Pancreas (tissue), 10 donors: ENCODE measurements around the gene ADAM23. TPM values are rescaled to one million over a fixed set of nuclear protein-coding genes. Genes with fewer than 3 reads are reported as not detected.

Source experiments
- ATAC-seq, 4 donors: fragments of 200-7000 bp; cut with Tn5 transposase; one replicate each; pipeline versions ENCODE4 v1.8.0 to v1.9.1; 2020; ENCODE audit warnings: mild to moderate bottlenecking in 4 of 4, moderate library complexity in 4 of 4
- DNase-seq, 6 donors: peaks; one replicate each; pipeline ENCODE4 v3.0.0-alpha.2; 2020
- FAIRE-seq: peaks from 2 replicates; lab custom pipeline; 2012; peaks lifted over from hg19 to GRCh38; lab: Jason Lieb, UNC
- H3K27ac ChIP-seq, 4 donors: fragments of 200-600 bp; sonication (generic); 1 replicate in 3 of 4; 2 replicates in 1 of 4; pipeline versions ENCODE4 v1.5.0 to v1.8.0; 2020
- H3K27me3 ChIP-seq, 4 donors: fragments of 200-600 bp; one replicate each; pipeline ENCODE4 v1.8.0; 2021
- H3K36me3 ChIP-seq, 3 donors: fragments of 200-600 bp; sonication (generic) in 1 of 3; one replicate each; pipeline versions ENCODE4 v1.5.0 to v1.8.0; 2020 to 2021
- H3K4me1 ChIP-seq, 3 donors: fragments of 200-600 bp; one replicate each; pipeline ENCODE4 v1.8.0; 2021
- H3K4me3 ChIP-seq, 4 donors: fragments of 200-600 bp; sonication (generic) in 2 of 4; one replicate each; pipeline versions ENCODE4 v1.5.0 to v1.8.0; 2020 to 2021
- H3K9me3 ChIP-seq, 4 donors: fragments of 200-600 bp; one replicate each; pipeline ENCODE4 v1.8.0; 2021
- WGBS, 2 donors: extraction: QIAGEN DNeasy Blood & Tissue Kit; methylation state at CpG; one replicate each; pipeline ENCODE4 v1.1.7; 2013; 5-methylcytosine and 5-hydroxymethylcytosine counted together
- intact Hi-C, 3 donors: fragments of 100-400 bp; cut with DNase I; formaldehyde crosslinking; loops; one replicate each; pipeline versions ENCODE4 v1.11.1 to v1.14.2; 2022
- polyA plus RNA-seq, 2 donors: library from polyadenylated mRNA; stranded (reverse); fragments of 200-250 nt; gene quantifications; one replicate each; pipeline ENCODE4 v1.2.3, GENCODE V29; 2013
- total RNA-seq, 6 donors: library from RNA; stranded (reverse); fragmentation: NEBNext Ultra II Directional in 4 of 6; extraction: Animal tissue kit (Norgen Biotek cat#: 25700) in 4 of 6; gene quantifications; one replicate each; pipeline versions ENCODE4 v1.2.1 to v1.2.4, GENCODE V29; 2021 to 2023
- TF ChIP-seq, protein P1 (sequence below), 4 donors: fragments of 200-600 bp; sonication (generic) in 3 of 4; IDR thresholded peaks; one replicate each; pipeline versions ENCODE4 v1.5.0 to v1.8.0; 2021; ENCODE audit warnings: antibody characterized with exemption in 4 of 4
- donor health status: healthy with polysubstance abuse.
- donor health status: DM: no; HTN: no; CAD: no; lungs with moderate emphysema.
- donor health status: DM: no; HTN: no; CAD: no.
- donor health status: control.
- donor health status: control.
- donor health status: Bipolar disorder and iron deficiency.
- donor health status: DM: yes; HTN: yes; CAD: no.
- donor health status: DM: no; HTN: no; CAD: no.
- donor health status: DM: no; HTN: no; CAD: no.
- donor health status: DM: yes; HTN: yes; CAD: no.

Gene ADAM23
- total and polyA plus RNA-seq, 8 donors: 0.11 to 0.92 (median 0.55) TPM

DNA sequence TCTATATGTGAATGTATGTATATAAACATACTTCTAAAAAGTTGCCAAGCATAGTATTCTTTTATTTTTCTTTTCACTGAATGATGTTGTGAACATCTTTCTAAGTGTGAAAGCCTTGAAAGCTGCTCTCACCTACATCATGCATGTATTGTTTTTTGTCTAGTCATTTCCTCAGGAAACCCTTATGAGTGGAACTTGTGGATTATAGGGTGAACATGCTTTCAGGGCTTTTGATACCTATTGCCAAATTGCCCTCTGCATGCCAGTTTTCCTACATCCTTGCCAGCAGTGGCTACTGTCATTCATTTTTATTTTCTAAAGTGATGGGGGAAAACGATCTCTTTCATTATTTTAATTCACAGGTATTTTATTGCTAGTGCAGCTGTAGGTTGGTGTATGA, 78.3 kb downstream of the ADAM23 start:
- TF ChIP-seq, protein P1, sequence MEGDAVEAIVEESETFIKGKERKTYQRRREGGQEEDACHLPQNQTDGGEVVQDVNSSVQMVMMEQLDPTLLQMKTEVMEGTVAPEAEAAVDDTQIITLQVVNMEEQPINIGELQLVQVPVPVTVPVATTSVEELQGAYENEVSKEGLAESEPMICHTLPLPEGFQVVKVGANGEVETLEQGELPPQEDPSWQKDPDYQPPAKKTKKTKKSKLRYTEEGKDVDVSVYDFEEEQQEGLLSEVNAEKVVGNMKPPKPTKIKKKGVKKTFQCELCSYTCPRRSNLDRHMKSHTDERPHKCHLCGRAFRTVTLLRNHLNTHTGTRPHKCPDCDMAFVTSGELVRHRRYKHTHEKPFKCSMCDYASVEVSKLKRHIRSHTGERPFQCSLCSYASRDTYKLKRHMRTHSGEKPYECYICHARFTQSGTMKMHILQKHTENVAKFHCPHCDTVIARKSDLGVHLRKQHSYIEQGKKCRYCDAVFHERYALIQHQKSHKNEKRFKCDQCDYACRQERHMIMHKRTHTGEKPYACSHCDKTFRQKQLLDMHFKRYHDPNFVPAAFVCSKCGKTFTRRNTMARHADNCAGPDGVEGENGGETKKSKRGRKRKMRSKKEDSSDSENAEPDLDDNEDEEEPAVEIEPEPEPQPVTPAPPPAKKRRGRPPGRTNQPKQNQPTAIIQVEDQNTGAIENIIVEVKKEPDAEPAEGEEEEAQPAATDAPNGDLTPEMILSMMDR (IDR thresholded peaks at IDR 0.05): no peak
- H3K9me3 ChIP-seq: no peaks in the 10 kb centered on the region
- no peaks in the 10 kb centered on the region for H3K27me3 ChIP-seq
- H3K4me1 ChIP-seq: no peaks in the 10 kb centered on the region
- H3K27ac ChIP-seq: no peak overlapping the region
- no peak overlapping the region for H3K4me3 ChIP-seq
- intact Hi-C loops: no loop called here
- H3K36me3 ChIP-seq: no peaks in the 10 kb centered on the region
- FAIRE-seq: no peak
- no peak for DNase-seq
- 60 to 70% methylated on average over 1 of the region's 1 CpG for WGBS, 2 donors
- no peak for ATAC-seq

DNA sequence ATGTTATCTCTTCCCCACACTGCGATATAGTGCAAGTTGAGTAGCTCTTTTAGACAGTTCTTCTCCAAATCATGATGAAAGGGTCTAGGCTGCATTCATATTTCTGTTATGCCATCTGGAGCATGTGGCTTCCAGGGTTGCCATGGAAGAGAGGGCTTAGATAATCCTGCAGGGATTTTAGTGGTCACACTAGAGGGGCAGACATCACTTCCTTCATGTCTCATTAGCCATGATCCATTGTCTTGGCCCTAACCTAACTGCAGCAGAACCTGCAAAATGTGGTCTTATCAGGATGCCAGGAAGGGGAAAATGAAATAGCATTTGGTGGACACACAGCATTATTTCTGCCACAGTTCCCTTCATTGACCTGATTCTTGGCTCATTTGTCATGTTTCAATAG, 83.1 kb downstream of the ADAM23 start:
- TF ChIP-seq, protein P1 (IDR thresholded peaks at IDR 0.05): no peak
- no peaks in the 10 kb centered on the region for H3K9me3 ChIP-seq
- intact Hi-C loops: no loop called here
- ATAC-seq (no peak), DNase-seq (no peak), FAIRE-seq (no peak)
- no peaks in the 10 kb centered on the region for H3K27me3 ChIP-seq
- no peaks in the 10 kb centered on the region for H3K36me3 ChIP-seq
- no peak overlapping the region for H3K4me3 ChIP-seq
- H3K4me1 ChIP-seq: no peaks in the 10 kb centered on the region
- WGBS, 2 donors: 34 to 40% methylated on average over 1 of the region's 1 CpG
- no peak overlapping the region for H3K27ac ChIP-seq

DNA sequence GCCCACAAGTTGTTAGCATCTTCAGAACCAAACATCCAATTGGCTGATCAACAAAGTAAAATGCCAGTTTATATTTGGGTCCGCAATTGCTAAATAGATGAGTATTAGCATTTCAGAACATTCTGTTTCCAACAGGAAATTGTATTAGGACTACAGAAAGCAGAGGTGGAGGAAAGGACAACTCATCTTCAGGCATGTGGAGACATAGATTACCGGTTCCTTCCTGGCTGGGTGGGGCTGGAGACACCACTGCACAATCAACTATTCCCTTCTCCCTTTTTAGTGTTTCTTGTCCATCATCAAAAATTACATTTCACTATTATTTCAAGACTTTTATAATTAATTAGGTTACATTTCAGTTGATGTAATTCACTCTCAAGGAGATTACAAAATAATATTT, 83.8 kb downstream of the ADAM23 start:
- no peaks in the 10 kb centered on the region for H3K27me3 ChIP-seq
- no peaks in the 10 kb centered on the region for H3K4me1 ChIP-seq
- no peaks in the 10 kb centered on the region for H3K36me3 ChIP-seq
- DNase-seq (no peak), FAIRE-seq (no peak), ATAC-seq (no peak)
- no peak overlapping the region for H3K4me3 ChIP-seq
- no peak overlapping the region for H3K27ac ChIP-seq
- 82 to 83% methylated on average over 2 of the region's 2 CpGs for WGBS, 2 donors
- intact Hi-C loops: no loop called here
- TF ChIP-seq, protein P1 (IDR thresholded peaks at IDR 0.05): no peak
- no peaks in the 10 kb centered on the region for H3K9me3 ChIP-seq

DNA sequence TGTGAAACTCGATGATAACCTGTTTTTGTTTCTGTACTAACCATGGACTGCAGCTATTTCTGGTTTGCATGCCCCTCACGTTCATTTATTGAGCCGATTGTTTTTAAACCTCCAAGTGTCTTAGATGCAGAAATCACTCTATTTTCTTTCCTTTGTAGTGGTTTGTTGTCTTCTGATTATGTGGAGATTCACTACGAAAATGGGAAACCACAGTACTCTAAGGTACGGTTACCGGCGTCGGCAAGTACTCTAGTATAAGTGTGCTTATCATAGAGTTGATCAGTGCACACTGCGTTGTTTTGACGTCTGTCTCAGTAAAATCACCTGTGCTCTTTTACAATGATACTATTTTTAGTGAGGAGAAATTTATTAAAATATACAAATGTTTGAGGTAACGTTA, 87.4 kb downstream of the ADAM23 start:
- Histone ChIP-seq H3K27ac (no peak overlapping the region), H3K4me1 (no peaks in the 10 kb centered on the region), H3K4me3 (no peak overlapping the region), H3K27me3 (no peaks in the 10 kb centered on the region), H3K36me3 (no peaks in the 10 kb centered on the region), H3K9me3 (no peaks in the 10 kb centered on the region)
- no peak for FAIRE-seq
- 76 to 77% methylated on average over 11 of the region's 11 CpGs for WGBS, 2 donors
- no peak for DNase-seq
- TF ChIP-seq, protein P1 (IDR thresholded peaks at IDR 0.05): no peak
- no peak for ATAC-seq
- intact Hi-C loops: no loop called here

DNA sequence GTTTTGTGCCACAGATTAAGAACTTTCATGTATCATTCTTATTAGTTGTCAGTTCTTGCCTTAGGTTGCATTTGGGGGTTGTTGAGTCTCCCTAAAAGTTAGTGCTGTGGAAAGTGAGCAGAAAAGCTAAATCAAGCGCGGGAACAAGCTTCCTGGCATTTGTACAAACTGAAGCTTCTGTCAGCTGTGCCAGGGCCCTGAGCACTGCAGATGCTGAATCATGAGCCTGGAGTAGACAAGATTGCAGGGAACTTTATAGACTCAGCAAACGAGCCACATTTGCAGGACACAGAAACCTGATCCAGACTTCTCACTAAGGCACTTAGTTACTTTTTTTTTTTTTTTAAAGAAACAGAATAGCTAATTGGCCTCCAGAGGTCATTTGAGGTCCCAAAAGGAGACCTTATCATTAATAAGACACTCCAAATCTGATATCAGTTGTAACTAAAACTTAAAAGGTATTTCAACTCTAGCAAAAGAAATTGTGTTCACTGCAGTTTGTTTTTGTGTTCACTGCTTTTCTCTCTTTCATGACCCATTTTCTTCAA, 88.7 kb downstream of the ADAM23 start:
- Histone ChIP-seq H3K27me3 (no peaks in the 10 kb centered on the region), H3K27ac (no peak overlapping the region), H3K4me3 (no peak overlapping the region), H3K9me3 (no peaks in the 10 kb centered on the region), H3K36me3 (no peaks in the 10 kb centered on the region), H3K4me1 (no peaks in the 10 kb centered on the region)
- ATAC-seq: no peak
- no peak for DNase-seq
- FAIRE-seq: no peak
- WGBS, 2 donors: 33 to 41% methylated on average over 3 of the region's 3 CpGs
- TF ChIP-seq, protein P1 (IDR thresholded peaks at IDR 0.05): no peak
- intact Hi-C loops: no loop called here
